HL-60/S4 (cell line): ENCODE measurements around the gene PRDM15.

Experiments used
- in situ Hi-C: fragments of 300-500 bp; cut with MboI; formaldehyde crosslinking; loops from 2 replicates; pipeline ENCODE4 v1.14.3; 2022; ENCODE audit warnings: low sequenced_read_pairs

PRDM15 gene

GRCh38 chr21:41907496-41908258, 28.5 kb upstream of the PRDM15 start:
- in situ Hi-C loops = no loop called here

DNA sequence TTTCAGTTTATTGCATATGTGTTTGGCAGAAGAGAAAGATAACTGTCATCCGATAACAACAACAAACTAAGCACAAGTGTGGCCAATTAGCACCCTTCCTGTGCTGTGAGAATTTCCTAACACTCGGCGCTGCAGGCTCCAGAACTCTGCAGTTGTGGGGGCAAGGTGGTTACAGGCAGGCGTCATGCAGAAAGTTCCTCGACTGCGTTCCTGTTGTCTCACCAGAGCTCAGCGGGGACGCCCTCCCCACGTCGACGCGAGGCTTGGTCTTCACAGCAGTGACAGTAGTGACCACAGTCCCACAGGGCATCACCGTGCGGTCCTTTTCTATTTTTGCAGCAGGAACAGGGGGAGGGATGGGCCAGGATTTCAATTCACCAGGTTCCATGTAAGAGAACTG, 27.6 kb upstream of the PRDM15 start:
- in situ Hi-C loops = no loop called here

DNA sequence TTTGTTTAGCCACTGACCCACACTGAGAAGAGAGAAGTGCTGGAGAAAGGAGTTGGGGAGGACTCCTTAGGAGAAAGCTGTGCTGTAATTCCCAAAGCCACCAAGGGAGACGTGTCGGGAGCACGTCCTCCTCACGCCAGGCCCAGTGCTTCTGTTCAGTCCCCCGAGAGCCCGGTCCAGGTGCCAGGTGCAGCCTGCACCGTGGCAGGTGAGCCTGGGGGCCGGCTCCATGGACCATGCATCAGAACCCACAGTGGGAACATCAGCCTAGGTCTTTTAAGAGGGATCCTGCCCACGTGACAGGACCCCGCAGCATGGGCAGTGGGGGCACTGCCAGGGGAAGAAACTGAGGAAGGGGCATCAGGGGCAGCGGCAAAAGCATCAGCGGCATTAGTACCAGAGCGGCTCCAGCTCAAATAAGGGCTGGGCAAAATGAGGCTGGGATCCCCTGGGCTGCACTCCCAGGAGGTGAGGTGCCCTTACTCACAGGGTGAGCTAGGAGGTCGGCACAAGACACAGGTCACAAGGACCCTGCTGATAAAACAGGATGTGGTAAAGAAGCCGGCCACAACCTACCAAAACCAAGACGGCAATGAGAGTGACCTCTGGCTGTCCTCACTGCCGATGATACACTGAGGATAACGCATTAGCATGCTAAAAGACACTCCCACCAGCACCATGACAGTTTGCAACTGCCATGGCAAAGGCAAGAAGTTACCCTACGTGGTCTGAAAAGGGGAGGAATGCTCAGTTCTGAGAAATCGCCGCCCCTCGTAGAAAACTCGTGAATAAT, 24.6 kb upstream of the PRDM15 start:
- in situ Hi-C loops = no loop called here

- in situ Hi-C loops = no loop called here
Measured at GRCh38 chr21:41902946-41903345, 23.8 kb upstream of the PRDM15 start.

- in situ Hi-C loops = no loop called here
Measured at GRCh38 chr21:41901782-41902181, 22.6 kb upstream of the PRDM15 start.

DNA sequence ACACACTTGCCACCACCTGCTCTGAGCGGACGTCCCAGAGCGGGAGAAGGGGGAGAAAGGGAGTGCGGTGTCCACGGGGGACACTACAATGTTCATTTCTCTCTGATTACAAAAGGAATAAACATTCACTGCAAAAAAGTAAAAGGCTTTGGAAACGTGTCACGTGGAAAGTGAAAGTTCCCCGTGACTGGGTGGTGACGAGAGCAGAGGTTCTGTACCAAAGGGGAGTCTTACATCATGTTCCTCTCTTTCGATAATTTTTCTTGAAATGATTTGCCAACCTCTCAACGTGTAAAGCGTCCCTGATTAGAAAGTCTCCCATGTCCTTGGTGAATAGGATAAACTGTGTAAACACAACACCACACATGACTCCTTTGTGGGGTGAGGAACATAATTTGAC, 22.0 kb upstream of the PRDM15 start:
- in situ Hi-C loops = no loop called here

DNA sequence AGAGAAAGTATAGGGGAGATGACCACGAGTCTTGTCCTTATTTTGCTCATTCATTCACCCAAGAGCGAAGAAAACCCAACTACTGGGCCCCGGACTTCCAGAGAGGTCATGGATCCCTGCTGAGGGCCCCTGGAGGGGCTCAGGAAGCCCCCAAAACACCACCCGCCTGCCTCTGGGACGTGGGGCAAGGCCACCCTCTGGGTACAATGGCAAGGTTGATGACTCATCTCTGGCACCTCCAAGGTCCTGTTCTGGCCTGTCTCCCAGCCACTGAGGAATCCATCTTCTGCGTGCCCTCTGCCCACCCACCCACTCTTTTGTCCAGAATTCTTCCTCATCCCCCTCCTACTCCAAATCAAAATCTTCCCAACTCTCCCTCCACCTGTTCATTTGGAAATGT, 21.3 kb upstream of the PRDM15 start:
- in situ Hi-C loops = no loop called here

DNA sequence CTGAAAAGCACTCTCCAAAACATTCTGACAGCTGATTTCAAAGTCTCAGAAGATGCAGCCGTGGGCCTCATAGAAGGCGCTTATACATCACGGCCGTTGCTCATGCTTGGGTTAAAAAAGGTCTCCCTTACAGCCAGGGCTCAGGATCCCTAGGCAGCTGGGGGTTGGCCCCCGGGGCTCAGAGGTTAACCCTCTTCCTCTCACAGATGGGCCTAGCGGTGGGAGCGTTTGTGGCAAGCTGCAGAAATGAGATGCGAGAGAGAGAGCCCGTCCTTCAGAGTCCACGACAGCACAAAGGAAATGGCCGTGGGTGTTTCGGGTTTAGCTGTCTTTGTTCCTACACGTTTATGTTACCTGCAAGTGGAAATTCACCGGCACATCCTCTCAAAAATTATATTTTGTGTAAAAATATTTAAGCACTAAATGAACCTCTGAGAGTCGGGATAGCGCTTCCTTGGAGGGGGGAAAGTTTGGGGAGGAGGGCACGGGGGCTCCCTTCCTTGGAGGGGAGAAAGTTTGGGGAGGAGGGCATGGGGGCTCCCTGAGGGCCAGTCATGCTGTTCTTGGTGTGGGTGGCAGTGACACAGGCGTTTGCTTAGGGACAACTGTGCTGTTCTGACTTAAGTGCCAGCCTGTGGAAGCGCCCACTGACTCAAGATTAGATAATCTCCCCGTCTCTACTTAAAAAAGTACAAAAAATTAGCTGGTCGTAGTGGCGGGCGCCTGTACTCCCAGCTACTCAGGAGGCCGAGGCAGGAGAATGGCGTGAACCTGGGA, 20.5 kb upstream of the PRDM15 start:
- in situ Hi-C loops = no loop called here

GRCh38 chr21:41898998-41899397, 19.9 kb upstream of the PRDM15 start:
- in situ Hi-C loops = no loop called here

DNA sequence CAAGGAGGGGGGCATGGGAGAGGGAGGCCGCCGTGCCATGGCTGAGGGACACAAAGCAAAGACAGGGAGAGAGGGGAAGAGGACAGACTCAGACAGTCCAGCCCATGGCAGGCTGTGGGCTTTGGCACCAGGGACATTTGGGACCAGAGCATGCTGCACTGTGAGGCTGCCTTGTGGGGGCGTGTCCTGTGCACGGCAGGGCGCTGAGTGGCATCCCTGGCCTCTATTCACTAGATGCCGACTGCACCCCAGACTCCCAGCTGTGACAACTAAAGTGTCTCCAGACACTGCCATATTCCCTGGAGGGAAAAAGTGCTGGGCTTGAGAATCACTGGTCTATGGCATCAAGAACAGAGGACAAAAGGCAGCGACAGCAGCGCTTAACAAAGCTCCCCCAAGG, 18.6 kb upstream of the PRDM15 start:
- in situ Hi-C loops = no loop called here

- in situ Hi-C loops = no loop called here
Measured at GRCh38 chr21:41897047-41897669, 18.0 kb upstream of the PRDM15 start.

DNA sequence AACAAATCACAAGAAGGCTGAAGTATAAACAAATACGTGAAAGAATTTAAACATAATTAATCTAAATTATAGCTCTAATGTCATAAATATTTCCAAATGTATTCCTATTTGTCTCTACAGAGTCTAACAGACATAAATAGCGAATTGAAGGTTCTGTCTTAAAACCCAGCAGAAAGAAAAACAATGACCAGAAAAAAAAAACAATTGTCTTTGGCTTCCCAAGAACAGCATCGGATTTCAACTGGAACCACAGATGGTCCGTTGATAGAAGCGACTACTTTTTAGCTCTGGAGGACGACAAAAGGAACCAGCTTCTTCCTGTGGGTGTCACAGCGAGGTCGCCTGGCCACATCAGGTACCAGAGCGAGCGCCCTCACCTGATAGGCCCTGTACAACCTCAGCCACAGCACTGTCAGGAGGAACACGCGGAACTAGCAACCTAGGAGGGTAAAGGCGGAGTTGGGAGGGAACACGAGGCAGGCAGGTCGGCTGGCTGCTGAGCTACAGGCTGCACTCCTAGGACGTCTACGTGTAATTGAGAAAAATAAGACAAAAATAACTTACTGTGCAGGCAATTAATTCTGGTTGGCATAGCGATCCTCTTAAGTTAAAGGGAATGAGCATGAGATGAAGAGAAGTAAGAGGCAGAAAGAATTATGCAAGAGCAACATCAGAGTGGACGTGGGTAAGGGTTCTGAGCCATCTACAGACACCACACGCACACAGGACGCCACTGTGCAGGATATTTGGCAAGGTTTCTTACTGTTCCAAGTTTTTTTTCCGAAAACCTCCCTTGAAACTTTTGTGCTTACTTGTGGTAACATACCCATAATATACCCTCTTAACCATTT, 16.7 kb upstream of the PRDM15 start:
- in situ Hi-C loops = no loop called here

DNA sequence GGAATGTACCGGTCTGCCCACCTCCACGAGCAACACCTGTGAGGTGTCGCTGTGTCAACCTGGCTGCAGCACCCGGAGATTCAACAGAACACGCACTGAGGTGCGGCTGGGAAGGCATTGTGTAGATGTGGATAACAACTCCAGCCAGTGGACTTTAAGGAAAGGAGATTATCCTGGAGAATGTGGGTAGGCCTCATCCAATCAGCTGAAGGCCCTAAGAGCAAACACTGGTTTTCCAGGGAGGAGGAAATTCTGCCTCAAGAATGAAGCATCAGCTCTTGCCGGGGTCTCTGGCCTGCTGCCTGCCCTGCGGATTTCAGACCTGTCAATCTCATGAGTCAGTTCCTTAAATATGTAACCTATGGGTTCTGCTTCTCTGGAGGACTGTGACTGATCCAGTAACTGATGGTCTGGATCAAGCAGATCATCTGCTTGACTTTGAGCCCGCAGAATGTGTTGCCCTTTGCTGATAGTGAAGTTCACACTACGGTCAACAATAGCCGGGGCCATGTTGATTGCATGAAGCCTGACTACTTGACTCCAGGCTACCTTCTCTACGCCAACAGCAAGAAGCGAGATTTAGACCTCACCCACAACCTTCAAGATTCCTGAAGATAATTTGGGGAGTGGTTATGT, 15.9 kb upstream of the PRDM15 start:
- in situ Hi-C loops = no loop called here

GRCh38 chr21:41894511-41894910, 15.4 kb upstream of the PRDM15 start:
- in situ Hi-C loops = no loop called here

- in situ Hi-C loops = no loop called here
Measured at GRCh38 chr21:41892726-41893125, 13.6 kb upstream of the PRDM15 start.

GRCh38 chr21:41891132-41891531, 12.0 kb upstream of the PRDM15 start:
- in situ Hi-C loops = no loop called here

DNA sequence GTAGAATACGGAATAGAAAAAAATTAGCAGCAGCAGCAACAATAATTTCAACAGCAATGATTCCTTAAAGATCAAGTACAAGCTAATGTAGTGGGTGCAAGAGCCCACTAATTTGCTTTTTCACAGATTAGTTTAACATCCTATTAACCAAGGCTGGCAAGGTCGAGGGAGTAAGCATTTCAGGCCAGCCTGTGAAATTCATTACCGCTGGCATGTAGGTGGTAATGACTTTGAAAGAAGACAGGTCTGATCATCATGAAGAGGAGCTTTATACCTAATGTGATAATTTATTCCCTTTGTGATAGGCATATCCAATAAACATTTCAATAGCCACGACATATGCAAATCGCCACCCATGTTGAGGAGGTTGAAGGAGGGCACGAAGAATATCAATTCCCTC, 11.2 kb upstream of the PRDM15 start:
- in situ Hi-C loops = no loop called here

DNA sequence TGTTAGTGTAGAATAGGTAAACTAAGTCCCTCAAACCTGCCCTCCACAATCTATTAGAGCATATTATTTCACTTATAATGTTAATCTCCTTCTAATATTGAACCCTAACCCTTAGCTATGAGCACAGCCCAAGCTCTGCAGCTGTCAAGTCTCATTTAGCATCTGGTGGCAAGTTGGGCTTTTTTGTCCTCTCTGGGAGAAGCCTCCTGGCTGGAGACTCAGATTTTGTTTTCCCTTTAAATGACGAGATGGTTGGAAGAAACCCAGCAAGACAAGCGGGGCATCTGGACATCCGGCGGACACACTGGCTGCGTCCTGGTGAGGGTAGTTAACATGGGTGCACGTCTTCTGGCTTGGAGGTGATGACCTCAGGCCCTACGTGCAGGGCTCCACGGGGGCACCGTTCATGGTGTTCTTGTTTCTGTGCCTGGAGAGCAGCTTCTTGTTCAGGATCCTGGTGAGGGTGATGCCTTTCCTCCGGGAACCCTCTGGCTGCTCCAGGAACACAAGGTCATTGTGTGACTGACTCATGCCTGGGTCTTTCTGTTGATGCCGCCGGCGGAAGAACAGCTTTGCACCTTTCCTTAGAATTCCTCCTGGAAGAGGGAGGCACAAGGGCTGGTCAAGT, 9.7 kb upstream of the PRDM15 start:
- in situ Hi-C loops = no loop called here

DNA sequence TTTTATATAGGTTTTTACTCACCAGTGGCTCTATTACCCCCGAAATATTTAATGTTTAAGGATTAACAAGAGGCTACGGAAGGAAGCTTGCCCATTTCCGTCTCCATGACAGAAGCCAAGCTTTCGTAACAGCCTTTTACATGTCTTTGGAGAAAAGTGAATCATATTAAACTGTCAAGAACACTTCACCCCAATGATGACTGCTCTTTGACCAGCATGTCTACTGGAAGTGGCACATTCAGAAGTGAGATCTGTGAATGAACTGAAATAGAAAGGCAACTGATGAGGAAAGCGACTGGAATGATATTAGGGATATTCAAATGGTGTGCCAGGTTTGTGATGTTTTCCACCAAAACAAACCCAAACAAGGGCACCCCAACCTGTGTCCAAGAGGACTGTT, 8.5 kb upstream of the PRDM15 start:
- in situ Hi-C loops = no loop called here
